ENCODE measurements around the gene ECHS1.
"Not testable (repeated sequence)": the region's sequence is repeated elsewhere in the genome, so short reads cannot be mapped to it uniquely, and the experiment has no call there.

ECHS1 gene

DNA sequence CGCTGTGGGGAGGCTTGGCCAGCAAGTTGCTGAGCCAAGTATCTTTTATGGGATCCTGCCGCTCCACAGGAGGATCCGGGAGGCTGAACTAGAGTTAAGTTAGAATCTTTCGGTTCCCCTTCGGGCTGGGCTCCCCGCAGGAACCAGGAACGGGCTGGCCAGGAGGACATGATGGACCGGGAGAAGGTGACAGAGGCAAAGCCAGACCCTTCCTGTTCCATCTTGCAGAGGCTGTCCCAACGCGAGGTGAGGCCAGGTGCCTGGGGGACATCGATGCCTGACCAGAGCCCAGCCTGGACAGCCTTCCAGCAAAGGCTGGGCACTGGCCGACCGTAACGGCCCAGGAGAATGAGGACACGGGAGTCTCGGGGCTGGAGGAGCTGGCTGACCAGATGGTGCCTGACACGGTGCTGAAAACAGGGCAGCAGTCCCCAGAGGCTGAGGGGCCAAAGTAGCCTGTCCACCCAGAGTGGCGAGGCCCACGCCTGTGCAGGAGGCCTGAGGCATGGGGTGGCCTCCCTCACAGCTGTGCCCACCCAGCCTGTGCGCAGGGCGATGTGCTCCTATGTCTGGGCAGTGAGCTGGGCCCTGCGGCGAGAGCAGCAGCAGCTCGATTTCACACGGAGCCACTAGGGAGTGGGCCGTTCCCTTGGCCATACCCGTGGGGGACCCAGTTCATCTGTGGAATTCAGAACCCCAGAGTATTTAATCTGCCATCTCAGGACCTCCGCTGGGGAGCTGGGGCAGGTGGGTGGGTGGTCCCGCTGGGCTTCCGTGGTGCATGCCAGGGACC lies 4.1 kb upstream of the ECHS1 start:
- no peak for DNase-seq

DNA sequence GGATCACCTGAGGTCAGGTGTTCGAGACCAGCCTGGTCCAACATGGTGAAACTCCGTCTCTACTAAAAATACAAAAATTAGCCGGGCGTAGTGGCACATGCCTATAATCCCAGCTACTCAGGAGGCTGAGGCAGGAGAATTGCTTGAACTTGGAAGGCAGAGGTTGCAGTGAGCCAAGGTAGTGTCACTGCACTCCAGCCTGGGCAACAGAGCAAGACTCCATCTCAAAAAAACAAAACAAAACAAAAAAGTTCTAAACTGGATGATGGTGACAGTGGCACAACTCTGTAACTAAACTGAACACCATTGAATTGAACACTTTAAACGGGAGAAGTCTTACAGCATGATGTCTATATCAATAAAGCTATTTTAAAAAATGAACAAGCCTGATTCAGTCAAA lies 3.0 kb upstream of the ECHS1 start:
- not testable (repeated sequence) for DNase-seq

GRCh38 chr10:133375357-133376115 lies 2.4 kb upstream of the ECHS1 start:
- no peak for DNase-seq

- DNase-seq, result no peak
Observed at GRCh38 chr10:133372507-133372906, 647 bp downstream of the ECHS1 start.

GRCh38 chr10:133370030-133370786 lies 2.9 kb downstream of the ECHS1 start:
- no peak for DNase-seq

- DNase-seq, result no peak
Observed at GRCh38 chr10:133368153-133368552, 5.0 kb downstream of the ECHS1 start.

GRCh38 chr10:133367461-133367860 lies 5.7 kb downstream of the ECHS1 start:
- not testable (repeated sequence) for DNase-seq

GRCh38 chr10:133366751-133367150 lies 6.4 kb downstream of the ECHS1 start:
- DNase-seq, result no peak

DNA sequence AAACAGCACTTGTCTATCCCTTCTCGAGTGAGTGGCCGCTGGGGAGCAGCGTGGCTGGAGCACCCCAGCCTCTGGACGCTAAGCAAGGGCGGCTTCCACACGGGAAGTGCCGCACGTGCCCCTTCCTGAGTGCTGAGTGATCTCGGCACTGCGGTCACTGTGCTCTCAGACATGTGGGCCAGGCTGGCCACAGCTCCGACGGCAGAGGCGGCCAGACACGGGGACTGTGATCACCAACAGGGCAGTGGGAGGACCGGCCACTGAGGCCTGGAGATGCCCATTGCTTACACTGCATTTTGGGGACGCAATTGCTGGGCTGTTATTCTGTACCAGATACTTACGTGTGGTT lies 7.0 kb downstream of the ECHS1 start:
- no peak for DNase-seq

GRCh38 chr10:133365461-133366129 lies 7.6 kb downstream of the ECHS1 start:
- DNase-seq, result no peak

- DNase-seq, result no peak
Observed at GRCh38 chr10:133364645-133365431, 8.3 kb downstream of the ECHS1 start.

DNA sequence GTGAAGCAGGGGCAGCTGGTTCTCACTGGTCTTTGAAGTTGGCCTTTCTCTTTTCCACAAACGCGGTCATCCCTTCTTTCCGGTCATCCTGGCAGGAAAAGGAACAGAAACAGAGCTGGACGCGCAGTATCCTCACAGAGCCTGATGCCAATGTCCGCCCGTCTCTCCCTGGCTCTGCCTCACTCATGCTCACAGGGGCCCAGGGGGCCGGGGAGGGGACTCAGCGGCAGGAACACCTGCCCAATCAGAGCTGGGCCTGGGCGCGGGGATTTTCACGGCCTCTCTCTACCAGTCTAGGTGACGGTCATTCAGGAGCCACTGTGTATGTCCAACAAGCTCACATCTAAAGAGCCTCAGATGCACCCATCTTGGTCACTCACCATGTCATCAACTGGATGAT lies 10.3 kb downstream of the ECHS1 start:
- no peak for DNase-seq

DNA sequence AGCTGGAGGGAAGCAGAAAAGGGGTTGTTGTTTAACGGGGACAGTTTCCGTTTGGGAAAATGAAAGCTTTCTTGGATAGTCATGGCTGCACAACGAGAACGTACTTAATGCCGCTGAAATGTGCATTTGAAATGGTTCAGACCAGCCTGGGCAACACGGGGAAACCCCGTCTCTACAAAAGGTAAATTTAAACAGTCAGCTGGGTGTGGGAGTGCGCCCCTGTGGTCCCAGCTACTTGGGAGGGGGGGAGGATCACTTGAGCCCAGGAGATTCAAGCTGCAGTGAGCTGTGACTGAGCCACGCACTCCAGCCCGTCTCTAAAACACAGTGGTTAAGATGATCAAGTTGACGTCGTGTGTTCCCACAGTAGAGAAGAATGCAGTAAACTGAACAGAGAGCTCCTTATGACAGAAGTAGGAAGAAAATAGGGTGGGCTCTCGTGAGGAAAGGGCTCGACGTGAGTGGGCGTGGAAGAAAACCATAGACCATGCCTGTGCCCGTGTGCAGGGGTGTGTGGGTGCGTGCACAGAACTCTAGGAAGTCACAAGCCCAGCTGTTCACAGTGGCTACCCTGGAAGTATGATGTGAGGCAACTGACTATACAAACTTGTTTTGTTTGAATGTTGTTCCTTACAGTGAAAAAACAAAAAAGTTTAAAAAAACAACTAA lies 11.2 kb downstream of the ECHS1 start:
- DNase-seq, result no peak

GRCh38 chr10:133361227-133361626 lies 11.9 kb downstream of the ECHS1 start:
- no peak for DNase-seq

DNA sequence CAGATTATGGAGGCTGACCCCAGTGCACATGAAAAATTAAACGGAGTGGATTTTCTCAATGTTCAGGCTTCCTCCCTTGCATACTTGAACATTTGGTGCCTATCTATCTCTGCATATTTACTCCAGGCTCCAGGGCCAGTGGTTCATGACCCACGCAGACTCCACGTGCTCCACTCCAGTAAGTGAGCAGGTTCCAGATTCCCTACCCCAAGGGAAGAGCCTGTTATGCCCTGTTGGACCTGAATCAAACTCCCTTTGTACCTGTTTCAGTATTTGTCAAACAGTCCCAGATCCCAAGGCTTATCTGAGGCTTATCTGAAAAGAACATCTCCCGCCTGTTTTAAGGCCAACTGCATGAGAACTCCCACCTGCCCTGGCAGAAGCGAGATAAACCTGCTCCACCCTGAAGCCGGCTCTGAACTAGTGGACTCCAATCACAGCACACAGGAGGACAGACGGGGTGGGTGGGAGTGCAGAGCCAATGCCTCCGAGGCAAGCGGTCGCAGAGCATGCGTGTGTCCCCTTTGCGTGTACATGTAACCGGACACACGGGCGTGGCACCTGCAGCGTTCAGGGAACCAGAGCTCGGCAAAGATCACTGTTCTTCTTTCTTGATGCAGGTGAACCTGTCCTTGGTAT lies 13.1 kb downstream of the ECHS1 start:
- no peak for DNase-seq

DNA sequence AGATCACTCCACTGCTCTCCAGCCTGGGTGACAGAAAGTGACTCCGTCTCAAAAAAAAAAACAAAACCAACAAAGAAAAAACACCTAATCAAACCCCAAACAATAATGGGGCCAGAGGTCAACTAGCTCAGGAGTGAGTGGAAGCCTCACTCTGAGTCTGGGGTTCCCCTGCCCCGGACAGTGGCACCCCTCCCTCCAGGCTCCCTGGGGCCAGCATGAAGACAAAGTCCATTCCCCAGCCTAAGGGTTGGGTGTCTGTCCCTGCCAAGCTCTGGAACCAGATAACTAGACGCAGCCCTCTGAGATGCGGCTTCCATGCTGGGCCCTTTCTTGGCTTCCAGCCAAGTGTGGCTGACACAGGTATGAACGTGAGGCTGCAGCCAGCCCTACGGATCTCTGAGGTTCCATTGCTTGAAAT lies 13.6 kb downstream of the ECHS1 start:
- no peak for DNase-seq

GRCh38 chr10:133358925-133359310 lies 14.2 kb downstream of the ECHS1 start:
- DNase-seq, result no peak

GRCh38 chr10:133358162-133358924 lies 14.8 kb downstream of the ECHS1 start:
- no peak for DNase-seq

DNA sequence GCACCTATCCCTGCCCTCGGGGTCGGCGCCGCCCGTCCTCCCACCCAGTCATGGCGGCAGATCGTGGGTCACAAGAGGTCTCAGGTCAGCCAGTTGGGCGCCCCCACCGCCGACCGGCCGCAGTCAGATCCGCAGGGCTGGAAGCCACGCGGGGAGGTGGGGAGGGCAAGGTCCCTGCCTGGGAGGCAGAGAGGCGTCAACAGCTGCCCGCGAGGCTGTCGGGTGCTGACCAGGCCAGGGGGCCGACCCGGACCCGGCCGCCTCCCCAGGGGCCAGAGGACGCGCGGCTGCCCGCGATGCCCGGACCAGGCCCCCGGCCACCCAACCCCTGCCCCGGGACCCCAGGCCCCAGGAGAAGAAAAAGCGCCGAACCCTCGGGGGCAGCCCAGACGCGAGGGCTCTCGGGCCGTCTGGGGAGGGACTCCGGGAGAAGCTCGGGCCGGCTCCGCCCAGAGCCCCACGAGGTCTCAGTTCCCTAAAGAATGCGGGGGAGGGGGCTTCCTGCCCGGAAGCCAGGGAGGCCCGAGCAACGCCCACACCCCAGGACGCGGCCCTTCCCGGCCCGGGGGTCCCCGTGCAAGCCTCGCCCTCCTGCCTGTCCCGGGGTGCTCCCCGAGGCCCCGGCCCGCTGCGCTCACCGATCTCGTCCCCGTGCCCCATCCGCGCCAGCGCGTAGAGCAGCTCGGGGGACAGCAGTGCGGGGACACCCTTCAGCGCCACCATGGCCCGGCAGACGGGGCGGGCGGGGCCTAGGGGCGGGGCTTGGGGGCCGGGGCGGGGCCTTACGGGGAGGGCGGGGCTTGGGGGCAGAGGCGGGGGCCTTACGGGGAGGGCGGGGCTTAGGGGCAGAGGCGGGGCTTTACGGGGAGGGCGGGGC lies 15.6 kb downstream of the ECHS1 start, which contains the start of gene FUOM:
FUOM (minus strand) TSS at position 735 of the 877 bp plus-strand sequence; CDS start at position 723, 12 bp downstream.
- DNase-seq, result peak; percentile 70

Data from fibroblast of skin of right quadriceps (primary cell).